ENCODE measurements around the gene LAMTOR5. TPM values are rescaled to one million over a fixed set of nuclear protein-coding genes. Genes with fewer than 3 reads are reported as not detected.

Gene LAMTOR5
- total and polyA plus RNA-seq, 2 of the 13 experiments (the other 11 are each of a cell fraction or from before 2014, with no cell fraction given): 96.7 to 400 TPM

DNA sequence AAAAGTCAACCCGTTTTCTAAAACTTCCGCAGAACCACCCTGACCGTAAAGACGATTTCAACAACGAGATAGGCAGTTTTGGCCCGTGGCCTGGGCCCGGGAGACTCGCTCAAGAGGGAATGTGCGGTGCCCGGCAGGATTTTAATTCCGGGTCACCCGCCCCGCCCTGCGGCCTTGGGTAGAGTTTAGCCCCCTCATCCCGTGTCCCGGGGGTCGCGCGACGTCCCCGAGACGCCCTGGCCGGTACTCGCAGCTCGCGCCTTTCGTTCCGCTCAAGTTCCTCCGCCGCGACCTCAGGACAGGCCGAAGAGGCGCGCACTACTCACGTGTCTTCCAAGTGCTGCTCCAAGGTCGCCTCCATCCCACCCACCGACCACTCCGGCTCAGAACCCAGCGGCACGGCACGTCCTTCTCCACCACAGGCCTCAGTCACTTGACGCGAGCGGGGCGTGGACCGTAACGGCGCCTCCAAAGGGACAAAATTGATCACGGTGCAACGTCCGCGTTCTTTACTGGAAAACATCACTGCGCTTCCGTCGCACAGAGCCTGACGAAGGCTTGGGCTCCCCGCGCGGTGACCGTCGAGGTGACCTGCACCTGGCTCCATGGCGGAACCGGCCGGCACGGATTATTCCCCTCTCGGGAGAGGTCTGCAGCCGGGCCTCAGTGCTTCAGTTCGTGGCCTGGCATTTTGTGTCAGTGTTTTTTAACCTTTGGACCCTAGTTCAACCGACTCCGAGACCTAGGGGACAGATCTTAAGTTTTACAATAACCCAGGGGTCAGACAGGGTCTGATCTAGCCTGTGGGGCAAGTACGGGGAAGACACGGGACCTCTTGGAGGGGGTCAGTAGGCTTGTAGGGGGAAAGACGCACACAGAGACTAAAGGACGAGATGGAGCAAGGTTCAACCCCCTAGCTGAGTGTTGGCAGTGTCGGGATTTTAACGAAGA lies at the start of gene LAMTOR5 (continued):
- TF ChIP-seq FOXA3 (CRISPR knock-in tag; IDR thresholded peaks at IDR 0.05) (peak; percentile 75), ZNF776 (CRISPR knock-in tag; IDR thresholded peaks at IDR 0.05) (no peak), MXD4 (CRISPR knock-in tag; IDR thresholded peaks at IDR 0.05) (peak; percentile 83), ZNF879 (CRISPR knock-in tag; IDR thresholded peaks at IDR 0.05) (0 out of 2 replicates have a peak, but pooled peaks have one; percentile 89), CEBPG (CRISPR knock-in tag; IDR thresholded peaks at IDR 0.05) (0 out of 2 replicates have a peak, but pooled peaks have one; percentile 41), TEAD2 (CRISPR knock-in tag; IDR thresholded peaks at IDR 0.05) (no peak), ZNF644 (CRISPR knock-in tag; IDR thresholded peaks at IDR 0.05; ENCODE audit: low read depth) (no peak), ZNF777 (CRISPR knock-in tag; IDR thresholded peaks at IDR 0.05) (peak; percentile 98), ARHGAP35 (CRISPR knock-in tag; IDR thresholded peaks at IDR 0.05; ENCODE audit: borderline replicate concordance) (peak; percentile 63), RFX1 (IDR thresholded peaks at IDR 0.05) (no peak), NPAS2 (CRISPR knock-in tag; IDR thresholded peaks at IDR 0.05; ENCODE audit: borderline replicate concordance) (no peak), HDAC1 (CRISPR knock-in tag; IDR thresholded peaks at IDR 0.05) (peak; percentile 97), ZNF773 (CRISPR knock-in tag; IDR thresholded peaks at IDR 0.05; ENCODE audit: borderline replicate concordance) (peak; percentile 86; the same call in 1 of the 2 replicates), FOXJ3 (CRISPR knock-in tag; IDR thresholded peaks at IDR 0.05; ENCODE audit: borderline replicate concordance) (no peak; the same call in 1 of the 2 replicates), NR1H2 (CRISPR knock-in tag; IDR thresholded peaks at IDR 0.05; ENCODE audit: borderline replicate concordance, low read depth) (0 out of 2 replicates have a peak, but pooled peaks have one; percentile 16), SPEN (CRISPR knock-in tag; IDR thresholded peaks at IDR 0.05; ENCODE audit: low read depth) (peak; percentile 99), JARID2 (CRISPR knock-in tag; IDR thresholded peaks at IDR 0.05; ENCODE audit: insufficient replicate concordance) (no peak), HOXD1 (CRISPR knock-in tag; IDR thresholded peaks at IDR 0.05) (peak; percentile 95), PHF21A (CRISPR knock-in tag; IDR thresholded peaks at IDR 0.05) (peak; percentile 84), JDP2 (CRISPR knock-in tag; IDR thresholded peaks at IDR 0.05; ENCODE audit: borderline replicate concordance) (no peak; the same call in 1 of the 2 replicates), PAX8 (CRISPR knock-in tag; IDR thresholded peaks at IDR 0.05; ENCODE audit: borderline replicate concordance) (peak; percentile 85; the same call in 1 of the 2 replicates), SATB2 (CRISPR knock-in tag; IDR thresholded peaks at IDR 0.05) (no peak; the same call in 1 of the 2 replicates), ZNF136 (CRISPR knock-in tag; IDR thresholded peaks at IDR 0.05; ENCODE audit: low read depth) (no peak)
- TF ChIP-seq, protein P1, sequence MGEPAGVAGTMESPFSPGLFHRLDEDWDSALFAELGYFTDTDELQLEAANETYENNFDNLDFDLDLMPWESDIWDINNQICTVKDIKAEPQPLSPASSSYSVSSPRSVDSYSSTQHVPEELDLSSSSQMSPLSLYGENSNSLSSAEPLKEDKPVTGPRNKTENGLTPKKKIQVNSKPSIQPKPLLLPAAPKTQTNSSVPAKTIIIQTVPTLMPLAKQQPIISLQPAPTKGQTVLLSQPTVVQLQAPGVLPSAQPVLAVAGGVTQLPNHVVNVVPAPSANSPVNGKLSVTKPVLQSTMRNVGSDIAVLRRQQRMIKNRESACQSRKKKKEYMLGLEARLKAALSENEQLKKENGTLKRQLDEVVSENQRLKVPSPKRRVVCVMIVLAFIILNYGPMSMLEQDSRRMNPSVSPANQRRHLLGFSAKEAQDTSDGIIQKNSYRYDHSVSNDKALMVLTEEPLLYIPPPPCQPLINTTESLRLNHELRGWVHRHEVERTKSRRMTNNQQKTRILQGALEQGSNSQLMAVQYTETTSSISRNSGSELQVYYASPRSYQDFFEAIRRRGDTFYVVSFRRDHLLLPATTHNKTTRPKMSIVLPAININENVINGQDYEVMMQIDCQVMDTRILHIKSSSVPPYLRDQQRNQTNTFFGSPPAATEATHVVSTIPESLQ (CRISPR knock-in tag; conservative IDR thresholded peaks at IDR 0.05): no peak
- TF ChIP-seq, protein P2, sequence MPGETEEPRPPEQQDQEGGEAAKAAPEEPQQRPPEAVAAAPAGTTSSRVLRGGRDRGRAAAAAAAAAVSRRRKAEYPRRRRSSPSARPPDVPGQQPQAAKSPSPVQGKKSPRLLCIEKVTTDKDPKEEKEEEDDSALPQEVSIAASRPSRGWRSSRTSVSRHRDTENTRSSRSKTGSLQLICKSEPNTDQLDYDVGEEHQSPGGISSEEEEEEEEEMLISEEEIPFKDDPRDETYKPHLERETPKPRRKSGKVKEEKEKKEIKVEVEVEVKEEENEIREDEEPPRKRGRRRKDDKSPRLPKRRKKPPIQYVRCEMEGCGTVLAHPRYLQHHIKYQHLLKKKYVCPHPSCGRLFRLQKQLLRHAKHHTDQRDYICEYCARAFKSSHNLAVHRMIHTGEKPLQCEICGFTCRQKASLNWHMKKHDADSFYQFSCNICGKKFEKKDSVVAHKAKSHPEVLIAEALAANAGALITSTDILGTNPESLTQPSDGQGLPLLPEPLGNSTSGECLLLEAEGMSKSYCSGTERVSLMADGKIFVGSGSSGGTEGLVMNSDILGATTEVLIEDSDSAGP (CRISPR knock-in tag; IDR thresholded peaks at IDR 0.05; ENCODE audit: borderline replicate concordance): peak; percentile 97
- TF ChIP-seq, protein P3, sequence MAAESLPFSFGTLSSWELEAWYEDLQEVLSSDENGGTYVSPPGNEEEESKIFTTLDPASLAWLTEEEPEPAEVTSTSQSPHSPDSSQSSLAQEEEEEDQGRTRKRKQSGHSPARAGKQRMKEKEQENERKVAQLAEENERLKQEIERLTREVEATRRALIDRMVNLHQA (CRISPR knock-in tag; IDR thresholded peaks at IDR 0.05): no peak
- TF ChIP-seq, protein P4, sequence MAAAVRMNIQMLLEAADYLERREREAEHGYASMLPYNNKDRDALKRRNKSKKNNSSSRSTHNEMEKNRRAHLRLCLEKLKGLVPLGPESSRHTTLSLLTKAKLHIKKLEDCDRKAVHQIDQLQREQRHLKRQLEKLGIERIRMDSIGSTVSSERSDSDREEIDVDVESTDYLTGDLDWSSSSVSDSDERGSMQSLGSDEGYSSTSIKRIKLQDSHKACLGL (CRISPR knock-in tag; IDR thresholded peaks at IDR 0.05): peak; percentile 81; the same call in 1 of the 2 replicates

All from HepG2 (cell line).